ENCODE results near the gene CAPN11. TPM values are rescaled to one million over a fixed set of nuclear protein-coding genes. Genes with fewer than 3 reads are reported as not detected.
A peak's percentile ranks its signal among the peaks of the same experiment; 100 is the strongest.

Gene CAPN11
- total RNA-seq, 2 experiments from 2014 or later, result 0.11 to 0.18 TPM

DNA sequence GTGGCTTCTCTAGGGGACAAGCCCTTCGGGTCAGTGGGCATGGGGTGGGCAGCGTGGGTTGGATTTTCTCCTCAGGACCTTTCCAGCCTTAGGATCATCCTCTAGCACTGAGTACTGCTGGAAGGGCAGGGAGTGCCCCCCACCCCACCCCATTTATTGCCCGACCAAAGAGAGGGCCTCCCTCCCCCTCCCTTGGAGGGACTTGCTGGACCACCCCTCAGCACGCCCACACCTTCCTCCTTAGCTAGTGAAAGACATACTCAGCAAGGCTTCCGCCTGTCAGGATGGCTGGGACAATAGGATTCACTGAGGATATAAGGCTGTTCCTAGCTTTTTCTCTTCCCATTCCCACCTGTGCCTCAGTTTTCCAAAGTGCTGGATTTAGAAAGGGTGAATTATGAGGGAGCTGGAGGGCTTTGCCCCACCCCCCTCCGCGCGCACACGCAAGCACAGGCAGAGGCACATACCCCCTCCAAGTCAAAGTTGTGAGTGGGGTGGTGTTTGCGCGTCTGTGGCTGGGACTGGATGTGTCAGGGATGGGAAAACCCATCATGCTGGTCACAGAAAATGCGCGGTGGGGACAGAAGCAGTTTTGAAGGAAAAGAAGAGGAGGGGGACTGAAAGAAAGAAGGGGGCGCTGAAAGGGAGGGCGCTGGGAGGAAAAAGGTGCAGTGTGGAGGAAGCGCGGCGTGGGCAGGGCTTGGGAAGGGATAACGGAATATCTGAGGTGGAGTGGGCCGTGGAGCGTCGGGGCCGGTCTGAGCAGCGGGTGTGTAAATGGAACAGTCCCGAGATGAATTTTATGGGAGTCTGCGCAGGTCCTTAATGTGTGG lies 64.1 kb downstream of the CAPN11 start:
- H3K27me3 Mint-ChIP-seq, result peaks cover 6% of the 10 kb centered on the region
- H3K9me3 Mint-ChIP-seq, result no peaks in the 10 kb centered on the region
- H3K4me3 Mint-ChIP-seq, result peak overlapping the region; percentile 89
- ATAC-seq (peak; percentile 2), DNase-seq (peak; percentile 27)
- peaks cover 52% of the 10 kb centered on the region for H3K4me1 Mint-ChIP-seq (ENCODE audit: low read depth)
- CTCF ChIA-PET, result interaction anchor here (0.6 to 7.1 kb wide), 9 partner anchors 11 to 50 kb away, joined by 3 to 52 read pairs (median 10); partner anchors contain the start of gene HSP90AB1
- POLR2A ChIA-PET, result interaction anchor here (0.6 to 7.7 kb wide), 4 partner anchors 13 to 1579 kb away, joined by 4 to 131 read pairs (median 39); partner anchors contain the start of genes HSP90AB1 and SLC35B2
- TF ChIP-seq, protein P1, sequence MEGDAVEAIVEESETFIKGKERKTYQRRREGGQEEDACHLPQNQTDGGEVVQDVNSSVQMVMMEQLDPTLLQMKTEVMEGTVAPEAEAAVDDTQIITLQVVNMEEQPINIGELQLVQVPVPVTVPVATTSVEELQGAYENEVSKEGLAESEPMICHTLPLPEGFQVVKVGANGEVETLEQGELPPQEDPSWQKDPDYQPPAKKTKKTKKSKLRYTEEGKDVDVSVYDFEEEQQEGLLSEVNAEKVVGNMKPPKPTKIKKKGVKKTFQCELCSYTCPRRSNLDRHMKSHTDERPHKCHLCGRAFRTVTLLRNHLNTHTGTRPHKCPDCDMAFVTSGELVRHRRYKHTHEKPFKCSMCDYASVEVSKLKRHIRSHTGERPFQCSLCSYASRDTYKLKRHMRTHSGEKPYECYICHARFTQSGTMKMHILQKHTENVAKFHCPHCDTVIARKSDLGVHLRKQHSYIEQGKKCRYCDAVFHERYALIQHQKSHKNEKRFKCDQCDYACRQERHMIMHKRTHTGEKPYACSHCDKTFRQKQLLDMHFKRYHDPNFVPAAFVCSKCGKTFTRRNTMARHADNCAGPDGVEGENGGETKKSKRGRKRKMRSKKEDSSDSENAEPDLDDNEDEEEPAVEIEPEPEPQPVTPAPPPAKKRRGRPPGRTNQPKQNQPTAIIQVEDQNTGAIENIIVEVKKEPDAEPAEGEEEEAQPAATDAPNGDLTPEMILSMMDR (IDR thresholded peaks at IDR 0.05), result no peak
- H3K27ac Mint-ChIP-seq, result peak overlapping the region; percentile 48
- peaks cover 21% of the 10 kb centered on the region for H3K36me3 Mint-ChIP-seq (ENCODE audit: low read depth)
- intact Hi-C loops (cut with micrococcal nuclease), result no loop called here

DNA sequence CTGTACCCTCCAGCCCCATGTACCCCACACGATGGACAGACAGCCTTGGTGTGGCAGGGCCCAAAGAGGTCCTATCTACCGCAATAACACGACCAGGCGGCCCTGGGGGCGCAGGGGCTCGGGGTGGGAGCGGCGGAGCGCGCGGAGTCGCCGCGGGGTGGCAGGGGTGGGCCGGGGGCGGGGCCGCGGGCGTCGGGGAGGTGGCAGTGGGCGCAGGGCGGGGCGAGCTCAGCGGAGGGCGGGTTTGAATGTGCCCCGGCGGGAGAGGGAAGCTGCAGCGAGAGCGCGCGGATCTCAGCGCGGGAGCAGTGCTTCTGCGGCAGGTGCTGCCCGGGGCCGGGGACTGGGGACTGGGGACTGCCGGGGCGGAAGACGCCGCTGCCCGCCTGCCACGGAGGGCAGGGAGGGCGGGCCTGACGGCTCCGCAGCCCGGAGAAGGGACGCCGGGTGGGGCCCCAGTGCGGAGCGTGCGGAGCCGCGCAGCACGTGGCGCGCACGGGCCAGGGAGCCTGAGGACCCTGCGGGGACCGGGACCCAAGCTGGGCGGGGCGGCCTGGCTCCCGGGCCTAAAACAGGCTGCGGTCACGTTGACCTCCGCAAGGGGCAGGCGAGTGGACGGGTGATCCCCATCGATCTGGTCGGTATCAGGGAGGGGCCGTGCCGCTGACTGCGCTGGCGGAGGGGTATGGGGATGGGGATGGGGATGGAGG lies 64.9 kb downstream of the CAPN11 start, which contains the start of gene SLC29A1:
TSS of gene SLC29A1 (plus strand) at position 277 of the 710 bp plus-strand sequence. CDS start 3,719 bp downstream, outside the sequence.
- TF ChIP-seq, protein P1 (IDR thresholded peaks at IDR 0.05), result no peak
- ATAC-seq, result peak; percentile 71
- ChIA-PET POLR2A (interaction anchor here (0.6 to 7.7 kb wide), 6 partner anchors 12 to 1580 kb away, joined by 4 to 131 read pairs (median 16); partner anchors contain the start of genes HSP90AB1 and SLC35B2), CTCF (interaction anchor here (0.6 to 7.1 kb wide), 18 partner anchors 10 to 450 kb away, joined by 3 to 52 read pairs (median 4); partner anchors contain the start of genes AARS2 and HSP90AB1)
- DNase-seq, result peak; percentile 88
- Mint-ChIP-seq H3K4me1 (ENCODE audit: low read depth) (peaks cover 47% of the 10 kb centered on the region), H3K27ac (peak within 1 kb of the TSS; percentile 85), H3K27me3 (peaks cover 1% of the 10 kb centered on the region), H3K4me3 (peak within 1 kb of the TSS; percentile 89), H3K9me3 (no peaks in the 10 kb centered on the region), H3K36me3 (ENCODE audit: low read depth) (peaks cover 21% of the 10 kb centered on the region)
- intact Hi-C loops (cut with micrococcal nuclease), result no loop called here

- Mint-ChIP-seq H3K27ac (peak overlapping the region; percentile 85), H3K36me3 (ENCODE audit: low read depth) (peaks cover 25% of the 10 kb centered on the region), H3K4me1 (ENCODE audit: low read depth) (peaks cover 41% of the 10 kb centered on the region), H3K9me3 (no peaks in the 10 kb centered on the region), H3K4me3 (peak overlapping the region; percentile 89), H3K27me3 (no peaks in the 10 kb centered on the region)
- ChIA-PET POLR2A (interaction anchor here (1.0 to 7.7 kb wide), 7 partner anchors 12 to 106 kb away, joined by 3 to 131 read pairs (median 7); partner anchors contain the start of genes HSP90AB1 and SLC35B2), CTCF (interaction anchor here (0.7 to 7.1 kb wide), 23 partner anchors 10 to 451 kb away, joined by 3 to 52 read pairs (median 3); partner anchors contain the start of genes AARS2 and HSP90AB1)
- TF ChIP-seq, protein P1 (IDR thresholded peaks at IDR 0.05), result no peak
- peak; percentile 53 for DNase-seq
- ATAC-seq, result peak; percentile 18
- intact Hi-C loops (cut with micrococcal nuclease), result no loop called here
Observed at GRCh38 chr6:44224029-44224964, 65.7 kb downstream of the CAPN11 start.

GRCh38 chr6:44224965-44225305 lies 66.3 kb downstream of the CAPN11 start:
- POLR2A ChIA-PET, result interaction anchor here (0.6 to 7.7 kb wide), 7 partner anchors 11 to 82 kb away, joined by 3 to 131 read pairs (median 7); partner anchors contain the start of genes HSP90AB1 and SLC35B2
- CTCF ChIA-PET, result interaction anchor here (0.7 to 7.1 kb wide), 16 partner anchors 10 to 452 kb away, joined by 3 to 52 read pairs (median 4); no protein-coding TSS in a partner anchor
- Mint-ChIP-seq H3K4me3 (peak overlapping the region; percentile 89), H3K27me3 (no peaks in the 10 kb centered on the region), H3K9me3 (no peaks in the 10 kb centered on the region), H3K36me3 (ENCODE audit: low read depth) (peaks cover 31% of the 10 kb centered on the region), H3K4me1 (ENCODE audit: low read depth) (peaks cover 38% of the 10 kb centered on the region), H3K27ac (no peak overlapping the region)
- intact Hi-C loops (cut with micrococcal nuclease), result no loop called here
- TF ChIP-seq, protein P1 (IDR thresholded peaks at IDR 0.05), result no peak
- no peak for DNase-seq
- ATAC-seq, result no peak

Measured in activated CD8-positive, alpha-beta T cell treated with anti-CD3 and anti-CD28 coated beads for 36 hours (primary cell).